Aorta (tissue), 5 donors: ENCODE results near the gene PLEKHA6. TPM values are rescaled to one million over a fixed set of nuclear protein-coding genes. Genes with fewer than 3 reads are reported as not detected.

Experiments
- ATAC-seq: fragments of 200-7000 bp; cut with Tn5 transposase; one replicate; pipeline ENCODE4 v1.9.1; 2022; ENCODE audit warnings: moderate library complexity; ENCODE audit not compliant: low FRiP score
- DNase-seq, 2 donors: peaks; one replicate each; pipeline ENCODE4 v3.0.0-alpha.2; 2020
- H3K27ac ChIP-seq, 2 donors: one replicate each; pipeline ENCODE4 v1.5.1; 2013; ENCODE audit warnings: low read length in 2 of 2, mild to moderate bottlenecking in 2 of 2, moderate library complexity in 2 of 2, control low read depth in 1 of 2, inconsistent platforms in 1 of 2, low read depth in 1 of 2
- H3K27me3 ChIP-seq, 2 donors: one replicate each; pipeline ENCODE4 v1.6.1; 2013; ENCODE audit warnings: control low read depth in 1 of 2, low read length in 1 of 2, mild to moderate bottlenecking in 1 of 2, moderate library complexity in 1 of 2; ENCODE audit not compliant: insufficient read depth in 2 of 2, control insufficient read depth in 1 of 2
- H3K36me3 ChIP-seq, 2 donors: one replicate each; pipeline ENCODE4 v1.6.1; 2013; ENCODE audit warnings: control low read depth in 1 of 2, low read length in 1 of 2, mild to moderate bottlenecking in 1 of 2; ENCODE audit not compliant: insufficient read depth in 2 of 2, control insufficient read depth in 1 of 2
- H3K4me1 ChIP-seq, 2 donors: one replicate each; pipeline ENCODE4 v1.6.1; 2013; ENCODE audit warnings: low read length in 2 of 2, control low read depth in 1 of 2, mild to moderate bottlenecking in 1 of 2, moderate library complexity in 1 of 2; ENCODE audit not compliant: insufficient read depth in 2 of 2, control insufficient read depth in 1 of 2
- H3K4me3 ChIP-seq, 2 donors: one replicate each; pipeline ENCODE4 v1.5.1; 2013; ENCODE audit warnings: low read length in 2 of 2, control low read depth in 1 of 2, mild to moderate bottlenecking in 1 of 2
- H3K9me3 ChIP-seq: one replicate; pipeline ENCODE4 v1.6.1; 2013; ENCODE audit warnings: mild to moderate bottlenecking, low read length; ENCODE audit not compliant: control insufficient read depth
- WGBS, 2 donors: extraction: QIAGEN DNeasy Blood & Tissue Kit; methylation state at CpG; one replicate each; pipeline ENCODE4 v1.1.7; 2013; 5-methylcytosine and 5-hydroxymethylcytosine counted together
- intact Hi-C, 2 donors: fragments of 100-400 bp; cut with DNase I; formaldehyde crosslinking; loops; one replicate each; pipeline versions ENCODE4 v1.14.2 to v1.15.0; 2022
- polyA plus RNA-seq, 2 donors: library from polyadenylated mRNA; stranded (reverse); fragments of 200-250 nt; gene quantifications; one replicate each; pipeline ENCODE4 v1.2.3, GENCODE V29; 2013
- total RNA-seq, 2 donors: library from RNA; stranded (reverse); fragmentation: NEBNext Ultra II Directional; extraction: Animal tissue kit (Norgen Biotek cat#: 25700); gene quantifications; one replicate each; pipeline ENCODE4 v1.2.1, GENCODE V29; 2021
- donor health status: healthy with polysubstance abuse.
- donor health status: Bipolar disorder and iron deficiency.
- donor health status: DM: no; HTN: no; CAD: no.
- donor health status: DM: no; HTN: no; CAD: no.
- donor health status: DM: yes; HTN: yes; CAD: no.

PLEKHA6 gene
- total and polyA plus RNA-seq, 4 donors = 0.56 to 19.6 (median 5.0) TPM

DNA sequence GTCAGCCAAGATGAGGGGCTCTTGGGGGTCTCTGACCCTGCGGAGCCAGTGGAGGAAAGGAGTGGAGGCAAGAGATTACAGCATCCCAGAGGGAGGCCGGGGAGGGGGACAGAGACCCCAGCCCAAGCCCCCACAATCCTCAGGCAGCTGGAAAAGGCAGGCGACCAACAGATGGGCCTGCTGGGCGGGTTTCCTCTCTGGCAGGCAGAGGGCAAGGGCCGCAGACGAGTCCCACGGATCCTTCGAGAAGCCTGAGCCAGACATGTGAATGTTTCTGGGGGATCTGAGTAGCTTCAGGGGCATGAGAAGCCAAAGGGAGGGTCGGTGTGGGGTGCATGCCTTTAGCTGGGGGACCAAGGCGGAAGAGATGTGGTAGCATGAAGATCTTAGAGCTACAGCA is 2.1 kb upstream of the PLEKHA6 start:
- H3K27me3 ChIP-seq = no peaks in the 10 kb centered on the region
- H3K4me1 ChIP-seq = no peaks in the 10 kb centered on the region
- H3K36me3 ChIP-seq = no peaks in the 10 kb centered on the region
- no peak overlapping the region for H3K4me3 ChIP-seq
- no peak for ATAC-seq
- DNase-seq = no peak
- intact Hi-C loops = loop anchor here (2.0 to 5.0 kb wide), 4 partner anchors 103 to 199 kb away; partner anchors contain the start of gene GOLT1A (in 1 of the 2)
- WGBS, 2 donors = 91% methylated on average over 10 of the region's 10 CpGs
- no peak overlapping the region for H3K27ac ChIP-seq
- no peaks in the 10 kb centered on the region for H3K9me3 ChIP-seq

DNA sequence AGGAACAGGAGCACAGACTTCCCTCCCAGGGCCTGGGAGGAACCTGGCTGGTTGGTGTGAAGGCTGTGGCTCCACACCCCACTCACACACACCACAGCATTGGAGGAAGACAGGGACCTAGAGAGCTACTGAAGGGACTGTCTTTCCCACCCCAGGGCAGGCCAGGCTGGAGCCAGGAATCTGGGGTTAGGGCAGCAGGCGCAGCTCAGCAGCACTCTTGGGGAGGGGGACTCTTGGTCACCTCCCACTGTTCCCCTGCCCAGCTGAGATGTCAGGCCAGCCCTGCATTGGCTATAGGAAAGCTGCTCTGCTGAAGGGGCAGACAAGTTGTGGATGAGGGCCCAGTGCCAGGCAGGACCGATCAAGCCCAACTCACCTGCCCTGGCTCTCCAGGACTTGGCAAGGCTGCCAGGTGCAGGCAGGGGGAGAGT is 1.6 kb upstream of the PLEKHA6 start:
- intact Hi-C loops = loop anchor here in 1 of 2 donors (5.0 kb wide), 1 partner anchor 149 kb away; the partner anchor contains the start of gene GOLT1A
- Histone ChIP-seq H3K36me3 (no peaks in the 10 kb centered on the region), H3K27me3 (no peaks in the 10 kb centered on the region), H3K4me3 (no peak overlapping the region), H3K4me1 (no peaks in the 10 kb centered on the region), H3K27ac (no peak overlapping the region), H3K9me3 (no peaks in the 10 kb centered on the region)
- no peak for ATAC-seq
- DNase-seq = no peak
- WGBS, 2 donors = 88 to 94% methylated on average over 2 of the region's 2 CpGs

GRCh38 chr1:204360314-204360713 is 585 bp upstream of the PLEKHA6 start:
- no peaks in the 10 kb centered on the region for H3K4me1 ChIP-seq
- DNase-seq (no peak), ATAC-seq (no peak)
- no peaks in the 10 kb centered on the region for H3K9me3 ChIP-seq
- WGBS, 2 donors = 70 to 79% methylated on average over 4 of the region's 4 CpGs
- no peaks in the 10 kb centered on the region for H3K27me3 ChIP-seq
- no peaks in the 10 kb centered on the region for H3K36me3 ChIP-seq
- no peak overlapping the region for H3K27ac ChIP-seq
- no peak overlapping the region for H3K4me3 ChIP-seq
- intact Hi-C loops = loop anchor here in 1 of 2 donors (5.0 kb wide), 1 partner anchor 148 kb away; the partner anchor contains the start of gene GOLT1A

- Histone ChIP-seq H3K27me3 (no peaks in the 10 kb centered on the region), H3K36me3 (no peaks in the 10 kb centered on the region), H3K9me3 (no peaks in the 10 kb centered on the region), H3K4me3 (no peak overlapping the region), H3K27ac (no peak overlapping the region), H3K4me1 (no peaks in the 10 kb centered on the region)
- intact Hi-C loops = no loop called here
- DNase-seq (no peak), ATAC-seq (no peak)
- 13 to 18% methylated on average over 5 of the region's 5 CpGs for WGBS, 2 donors
These were observed 627 bp downstream of the PLEKHA6 start for GRCh38 chr1:204359131-204359473.

GRCh38 chr1:204358605-204359004 is 1.1 kb downstream of the PLEKHA6 start:
- Histone ChIP-seq H3K4me3 (no peak overlapping the region), H3K27ac (no peak overlapping the region), H3K36me3 (no peaks in the 10 kb centered on the region), H3K27me3 (no peaks in the 10 kb centered on the region), H3K4me1 (no peaks in the 10 kb centered on the region), H3K9me3 (no peaks in the 10 kb centered on the region)
- DNase-seq (no peak), ATAC-seq (no peak)
- intact Hi-C loops = no loop called here
- 15 to 30% methylated on average over 3 to 5 of the region's 5 CpGs for WGBS, 2 donors

GRCh38 chr1:204357551-204358490 is 1.9 kb downstream of the PLEKHA6 start:
- ATAC-seq (peak; percentile 47), DNase-seq (peak in 1 of 2 donors; percentile 63)
- no peaks in the 10 kb centered on the region for H3K36me3 ChIP-seq
- H3K9me3 ChIP-seq = no peaks in the 10 kb centered on the region
- H3K4me3 ChIP-seq = no peak overlapping the region
- intact Hi-C loops = no loop called here
- WGBS, 2 donors = 78 to 81% methylated on average over 23 of the region's 23 CpGs
- H3K4me1 ChIP-seq = no peaks in the 10 kb centered on the region
- H3K27me3 ChIP-seq = no peaks in the 10 kb centered on the region
- no peak overlapping the region for H3K27ac ChIP-seq

- Histone ChIP-seq H3K9me3 (no peaks in the 10 kb centered on the region), H3K36me3 (no peaks in the 10 kb centered on the region), H3K27me3 (no peaks in the 10 kb centered on the region), H3K4me1 (no peaks in the 10 kb centered on the region), H3K4me3 (no peak overlapping the region), H3K27ac (no peak overlapping the region)
- 73 to 75% methylated on average over 4 of the region's 4 CpGs for WGBS, 2 donors
- no peak for ATAC-seq
- DNase-seq = no peak
- intact Hi-C loops = no loop called here
These were observed 2.7 kb downstream of the PLEKHA6 start for GRCh38 chr1:204356997-204357396.

GRCh38 chr1:204355913-204356312 is 3.8 kb downstream of the PLEKHA6 start:
- Histone ChIP-seq H3K4me1 (no peaks in the 10 kb centered on the region), H3K36me3 (no peaks in the 10 kb centered on the region), H3K9me3 (no peaks in the 10 kb centered on the region), H3K27ac (no peak overlapping the region), H3K4me3 (no peak overlapping the region), H3K27me3 (no peaks in the 10 kb centered on the region)
- WGBS, 2 donors = 87% methylated on average over 4 of the region's 4 CpGs
- DNase-seq (no peak), ATAC-seq (no peak)
- intact Hi-C loops = no loop called here

DNA sequence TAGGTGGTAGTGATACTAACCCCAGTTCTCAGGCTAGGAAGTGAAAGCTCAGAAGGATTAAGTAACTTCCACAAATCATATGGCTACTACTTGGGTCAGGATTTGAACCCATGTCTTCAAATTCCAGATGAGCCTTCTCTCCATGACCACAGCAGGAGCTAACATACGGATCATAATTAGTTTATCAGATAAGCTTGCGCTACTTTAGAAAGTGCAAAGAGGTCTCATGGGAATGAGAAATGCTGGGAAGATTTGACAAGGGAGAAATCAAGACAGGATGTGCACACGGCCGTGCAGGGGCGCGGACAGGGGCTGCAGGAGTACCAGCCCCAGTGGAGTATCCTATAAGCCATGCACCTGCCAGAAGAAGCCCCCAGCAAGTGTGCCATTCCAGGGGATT is 5.2 kb downstream of the PLEKHA6 start:
- no peaks in the 10 kb centered on the region for H3K4me1 ChIP-seq
- DNase-seq (no peak), ATAC-seq (no peak)
- intact Hi-C loops = no loop called here
- no peak overlapping the region for H3K4me3 ChIP-seq
- 75 to 76% methylated on average over 6 of the region's 6 CpGs for WGBS, 2 donors
- H3K27ac ChIP-seq = no peak overlapping the region
- no peaks in the 10 kb centered on the region for H3K27me3 ChIP-seq
- no peaks in the 10 kb centered on the region for H3K9me3 ChIP-seq
- no peaks in the 10 kb centered on the region for H3K36me3 ChIP-seq
